NCI-H2107 treated with DMSO at 0.1 percent for 48 hours (cell line): ENCODE measurements around the gene ZNF175.

Source experiments
- DNase-seq: peaks from one replicate; lab custom pipeline; 2025; ENCODE audit not compliant: unreplicated experiment; lab: John Stamatoyannopoulos, UW

The ZNF175 gene

DNA sequence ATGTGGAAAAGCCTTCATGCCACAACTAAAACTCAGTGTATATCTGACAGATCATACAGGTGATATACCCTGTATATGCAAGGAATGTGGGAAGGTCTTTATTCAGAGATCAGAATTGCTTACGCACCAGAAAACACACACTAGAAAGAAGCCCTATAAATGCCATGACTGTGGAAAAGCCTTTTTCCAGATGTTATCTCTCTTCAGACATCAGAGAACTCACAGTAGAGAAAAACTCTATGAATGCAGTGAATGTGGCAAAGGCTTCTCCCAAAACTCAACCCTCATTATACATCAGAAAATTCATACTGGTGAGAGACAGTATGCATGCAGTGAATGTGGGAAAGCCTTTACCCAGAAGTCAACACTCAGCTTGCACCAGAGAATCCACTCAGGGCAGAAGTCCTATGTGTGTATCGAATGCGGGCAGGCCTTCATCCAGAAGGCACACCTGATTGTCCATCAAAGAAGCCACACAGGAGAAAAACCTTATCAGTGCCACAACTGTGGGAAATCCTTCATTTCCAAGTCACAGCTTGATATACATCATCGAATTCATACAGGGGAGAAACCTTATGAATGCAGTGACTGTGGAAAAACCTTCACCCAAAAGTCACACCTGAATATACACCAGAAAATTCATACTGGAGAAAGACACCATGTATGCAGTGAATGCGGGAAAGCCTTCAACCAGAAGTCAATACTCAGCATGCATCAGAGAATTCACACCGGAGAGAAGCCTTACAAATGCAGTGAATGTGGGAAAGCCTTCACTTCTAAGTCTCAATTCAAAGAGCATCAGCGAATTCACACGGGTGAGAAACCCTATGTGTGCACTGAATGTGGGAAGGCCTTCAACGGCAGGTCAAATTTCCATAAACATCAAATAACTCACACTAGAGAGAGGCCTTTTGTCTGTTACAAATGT, 16.4 kb downstream of the ZNF175 start:
- DNase-seq, result no peak

DNA sequence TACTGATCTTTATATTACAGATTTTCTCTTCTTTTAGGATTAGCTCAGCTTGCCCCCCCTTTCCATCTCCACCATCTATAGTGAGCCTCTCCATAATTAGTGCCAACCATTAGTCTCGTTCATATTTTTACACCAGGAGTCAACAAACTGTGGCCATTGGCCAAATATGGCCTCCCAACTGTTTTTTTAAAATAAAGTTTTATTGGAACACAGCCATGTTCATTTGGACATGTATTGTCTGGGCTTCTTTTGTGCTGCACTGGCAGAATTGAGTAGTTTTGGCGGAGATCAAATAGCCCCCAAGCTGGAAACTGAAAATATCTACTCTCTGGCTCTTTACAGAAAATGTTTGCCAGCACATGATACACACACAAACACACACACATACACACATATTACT, 18.4 kb downstream of the ZNF175 start:
- no peak for DNase-seq

DNA sequence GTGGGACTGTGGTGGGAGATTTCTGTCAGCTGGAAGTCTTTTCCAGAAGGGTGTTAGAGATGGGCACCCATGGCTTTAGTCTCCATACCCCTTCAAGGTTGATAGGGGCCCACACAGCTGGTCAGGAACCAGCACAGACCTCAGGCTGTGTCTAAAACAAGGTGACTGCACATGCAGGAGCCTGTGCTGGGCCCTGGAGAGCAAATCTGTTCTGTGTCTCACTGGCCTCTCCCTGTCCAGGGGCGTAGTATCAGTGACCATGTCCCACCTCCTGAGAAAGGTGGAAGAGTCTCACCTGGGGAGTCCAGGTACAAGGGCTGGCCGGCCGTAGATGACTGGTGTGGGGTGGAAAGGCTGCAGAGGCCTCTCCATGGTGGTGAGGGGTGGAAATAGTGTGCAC, 19.4 kb downstream of the ZNF175 start:
- DNase-seq, result no peak

DNA sequence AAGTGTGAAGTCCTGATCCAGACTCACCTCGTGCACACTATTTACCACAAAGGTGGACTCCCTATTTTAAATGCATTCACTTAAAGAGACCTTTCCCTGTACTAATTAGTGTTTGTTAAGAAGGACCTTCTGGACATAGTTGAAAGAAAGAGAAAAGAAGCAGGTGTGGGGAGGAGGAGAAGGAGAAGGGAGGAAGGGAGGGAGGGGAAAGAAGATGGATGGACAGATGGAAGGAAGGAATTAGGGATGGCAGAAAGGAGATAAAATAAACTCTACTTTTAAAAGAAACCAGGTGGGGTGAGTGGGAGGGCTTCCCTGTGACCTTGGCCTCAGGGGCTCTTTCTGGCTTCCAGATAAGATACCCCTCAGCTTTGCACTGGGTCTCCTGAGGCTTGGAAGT, 21.4 kb downstream of the ZNF175 start:
- no peak for DNase-seq

- no peak for DNase-seq
Measured at GRCh38 chr19:51593138-51593890, 22.2 kb downstream of the ZNF175 start.

- DNase-seq, result peak; percentile 83
Measured at GRCh38 chr19:51593969-51594773, 23.1 kb downstream of the ZNF175 start.

DNA sequence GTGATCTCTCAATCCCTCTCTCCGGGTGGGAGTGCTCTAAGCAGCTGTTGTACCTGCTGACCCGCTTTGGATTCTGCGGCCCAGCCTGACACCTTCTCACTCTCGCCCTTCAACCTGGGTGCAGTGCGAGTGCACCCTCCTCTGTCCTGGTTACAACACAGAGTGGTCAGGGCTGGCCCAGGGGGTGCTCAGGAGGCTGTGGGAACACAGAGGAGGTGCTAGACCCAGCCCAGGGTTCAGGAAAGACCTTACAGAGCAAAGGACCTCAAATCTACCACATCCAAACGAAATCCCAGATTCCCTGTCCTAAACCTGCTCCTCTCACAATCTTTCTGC, 23.7 kb downstream of the ZNF175 start:
- DNase-seq, result no peak

DNA sequence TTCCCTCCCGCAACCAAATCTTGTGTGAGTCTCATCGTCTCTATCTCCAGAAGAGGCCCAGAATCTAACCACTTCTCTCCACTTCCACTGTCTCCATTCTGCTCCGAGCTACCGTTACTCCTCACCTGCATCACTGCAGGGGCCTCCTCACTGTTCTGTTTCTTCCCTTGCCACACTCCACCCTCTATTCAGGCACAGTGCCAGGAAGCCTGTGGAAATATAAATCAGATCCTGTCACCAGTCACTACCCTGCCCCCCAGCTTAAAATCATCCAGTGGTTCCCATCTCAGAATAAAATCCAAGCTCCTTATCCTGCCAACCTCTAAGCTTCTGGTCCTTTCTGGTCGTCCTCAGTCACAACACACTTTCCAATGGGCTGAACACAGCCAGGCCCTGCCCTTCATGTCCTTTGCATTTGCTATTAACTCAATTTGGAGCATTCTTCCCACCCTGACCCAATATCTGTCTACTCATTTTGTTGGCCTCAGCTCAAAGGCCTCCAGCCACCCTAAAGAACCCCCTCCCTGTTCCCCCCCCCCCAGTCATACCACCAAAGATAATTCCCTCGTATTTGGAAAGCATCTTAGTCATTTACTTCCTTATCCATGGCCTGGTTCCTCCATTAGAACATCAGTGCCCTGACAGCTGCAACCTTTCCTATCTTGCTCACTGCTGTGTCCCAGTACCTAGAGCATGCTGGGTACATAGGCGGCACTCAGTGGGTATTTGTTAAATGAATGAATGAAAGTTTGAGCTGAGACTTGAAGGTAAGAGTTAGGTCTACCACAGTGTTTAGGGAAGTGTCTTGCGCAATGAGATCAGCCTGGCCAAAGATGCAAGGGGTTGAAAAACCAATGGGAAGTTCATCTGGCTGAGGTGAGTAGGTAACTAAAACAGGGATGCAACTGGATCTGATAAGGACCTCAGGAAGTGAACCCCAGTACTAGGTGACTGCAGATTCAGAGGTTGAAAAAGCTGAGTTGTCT, 24.4 kb downstream of the ZNF175 start:
- DNase-seq, result no peak

- DNase-seq, result no peak
Measured at GRCh38 chr19:51598159-51598915, 27.3 kb downstream of the ZNF175 start.

DNA sequence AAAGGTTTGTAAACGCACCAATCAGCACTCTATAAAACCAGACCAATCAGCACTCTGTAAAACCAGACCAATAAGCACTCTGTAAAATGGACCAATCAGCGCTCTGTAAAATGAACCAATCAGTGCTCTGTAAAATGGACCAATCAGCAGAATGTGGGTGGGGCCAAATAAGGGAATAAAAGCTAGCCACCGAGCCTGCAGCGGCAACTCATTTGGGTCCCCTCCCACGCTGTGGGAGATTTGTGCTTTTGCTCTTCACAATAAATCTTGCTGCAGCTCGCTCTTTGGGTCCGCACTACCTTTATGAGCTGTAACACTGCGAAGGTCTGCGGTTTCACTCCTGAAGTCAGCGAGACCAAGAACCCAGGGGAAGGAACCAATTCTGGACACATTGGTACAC, 28.0 kb downstream of the ZNF175 start:
- DNase-seq, result no peak

GRCh38 chr19:51600940-51601580, 30.0 kb downstream of the ZNF175 start:
- DNase-seq, result no peak

DNA sequence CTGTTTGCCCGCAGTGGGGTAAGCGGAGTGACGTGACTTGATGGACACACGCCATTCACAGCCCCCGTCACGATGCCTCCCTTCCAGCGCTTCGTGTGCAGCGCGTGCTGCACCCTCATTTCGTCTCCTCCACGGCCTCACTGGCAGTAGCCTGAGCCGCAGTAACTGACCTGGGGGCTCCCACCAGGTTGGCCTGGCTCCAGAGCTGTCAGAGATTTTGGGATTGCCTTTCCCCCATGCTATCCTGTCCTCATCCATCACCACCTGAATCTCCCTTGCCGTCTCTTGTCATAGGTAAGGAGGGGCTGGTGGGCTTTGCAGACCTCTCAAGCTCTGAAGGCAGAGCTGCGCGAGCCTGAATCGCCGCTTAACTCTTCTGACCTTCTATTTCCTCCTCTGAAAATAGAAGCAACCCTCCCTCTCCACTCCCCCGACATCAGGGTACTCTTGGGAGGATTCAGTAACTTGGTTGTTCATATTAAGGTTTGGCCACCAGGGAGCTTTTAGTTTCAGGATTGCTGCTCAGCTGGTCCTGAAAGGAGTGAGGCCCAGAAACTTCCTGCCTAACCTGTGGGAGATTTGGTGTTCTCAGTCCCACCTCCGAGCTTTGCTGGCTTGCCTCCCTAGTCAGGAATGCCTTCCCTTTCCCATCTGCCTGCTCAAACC, 31.2 kb downstream of the ZNF175 start:
- DNase-seq, result no peak

GRCh38 chr19:51607077-51607476, 36.0 kb downstream of the ZNF175 start:
- no peak for DNase-seq

GRCh38 chr19:51607920-51608562, 37.0 kb downstream of the ZNF175 start:
- DNase-seq, result no peak

DNA sequence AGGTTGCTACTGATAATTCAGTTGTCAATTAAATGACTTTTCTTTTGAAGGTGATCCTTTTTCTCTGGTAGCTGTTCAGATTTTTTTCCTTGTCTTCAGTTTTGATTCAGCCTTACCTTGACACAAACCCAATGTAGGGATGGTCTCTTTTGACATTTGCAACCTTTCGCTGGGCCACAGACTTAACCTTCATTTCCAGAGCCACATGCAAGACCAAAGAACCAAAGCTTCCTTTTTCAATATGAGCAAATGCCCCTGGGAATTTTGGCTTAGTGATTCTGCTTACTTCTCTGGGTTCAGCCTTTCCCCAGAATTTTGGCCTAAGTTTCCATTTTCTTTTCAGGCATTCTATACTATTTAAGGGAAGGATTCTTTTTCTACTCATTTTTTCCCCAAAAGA, 39.5 kb downstream of the ZNF175 start:
- DNase-seq, result no peak

- DNase-seq, result no peak
Measured at GRCh38 chr19:51614789-51615188, 43.7 kb downstream of the ZNF175 start.

DNA sequence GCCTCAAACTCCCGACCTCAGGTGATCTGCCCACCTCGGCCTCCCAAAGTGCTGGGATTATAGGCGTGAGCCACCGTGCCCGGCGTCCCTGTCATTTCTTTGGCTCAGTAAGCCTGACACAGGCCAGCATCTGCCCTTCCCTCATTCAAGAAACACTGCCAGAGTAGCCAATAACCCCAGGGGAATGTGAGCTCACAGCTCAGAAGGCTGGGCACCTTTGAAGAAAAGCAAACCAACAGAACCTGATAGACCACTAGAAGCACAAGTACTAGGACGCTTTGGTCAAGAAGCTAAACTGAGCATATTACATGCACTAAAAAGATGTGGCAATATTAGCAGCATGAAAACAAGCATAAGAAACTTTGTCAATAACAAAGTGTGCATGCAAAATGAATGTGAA, 44.9 kb downstream of the ZNF175 start:
- DNase-seq, result no peak

- no peak for DNase-seq
Measured at GRCh38 chr19:51621178-51621577, 50.1 kb downstream of the ZNF175 start.
